NCI-H774 (cell line): ENCODE data around the gene GNB5.
"Not testable (repeated sequence)": the region's sequence is repeated elsewhere in the genome, so short reads cannot be mapped to it uniquely, and the experiment has no call there.

ENCODE experiments used
- DNase-seq: peaks from one replicate; lab custom pipeline; 2025; lab: John Stamatoyannopoulos, UW

GNB5 gene

DNA sequence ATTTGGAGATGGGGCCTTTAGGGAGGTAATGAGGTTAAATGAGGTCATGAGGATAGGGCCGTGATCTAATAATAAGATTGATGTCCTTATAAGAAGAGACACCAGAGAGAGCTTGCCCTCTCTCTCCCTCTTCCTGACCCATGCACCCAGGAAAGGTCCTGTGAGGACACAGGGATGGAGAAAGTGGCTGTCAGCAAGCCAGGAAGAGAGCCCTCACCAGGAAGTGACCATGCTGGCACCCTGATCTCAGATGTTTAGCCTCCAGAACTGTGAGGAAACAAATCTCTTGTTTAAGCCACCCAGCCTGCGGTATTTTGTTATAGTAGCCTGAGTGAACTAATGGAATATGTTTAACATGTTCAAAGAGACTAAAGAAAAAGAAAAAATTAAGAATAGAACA, 15.3 kb upstream of the GNB5 start:
- no peak for DNase-seq

DNA sequence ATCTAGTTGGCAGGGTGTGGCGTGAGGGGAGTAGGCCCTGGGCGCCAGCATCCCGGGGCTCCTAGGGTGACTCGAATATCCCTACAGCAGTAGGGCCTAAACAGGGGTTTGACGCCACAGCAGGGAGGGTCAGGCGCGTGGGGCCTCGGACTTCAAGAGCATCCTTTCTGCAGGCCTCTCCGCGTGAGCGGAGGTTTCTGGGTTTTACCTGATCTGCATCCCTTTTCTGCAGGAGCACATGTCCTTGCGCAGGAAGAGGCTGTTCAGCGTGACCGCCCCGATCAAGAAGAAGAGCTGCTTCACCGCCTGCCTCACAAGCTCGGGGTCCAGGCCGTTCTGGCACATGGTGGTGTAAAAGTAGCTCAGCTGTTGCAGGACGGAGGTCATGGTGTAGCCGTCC, 13.5 kb upstream of the GNB5 start:
- no peak for DNase-seq

DNA sequence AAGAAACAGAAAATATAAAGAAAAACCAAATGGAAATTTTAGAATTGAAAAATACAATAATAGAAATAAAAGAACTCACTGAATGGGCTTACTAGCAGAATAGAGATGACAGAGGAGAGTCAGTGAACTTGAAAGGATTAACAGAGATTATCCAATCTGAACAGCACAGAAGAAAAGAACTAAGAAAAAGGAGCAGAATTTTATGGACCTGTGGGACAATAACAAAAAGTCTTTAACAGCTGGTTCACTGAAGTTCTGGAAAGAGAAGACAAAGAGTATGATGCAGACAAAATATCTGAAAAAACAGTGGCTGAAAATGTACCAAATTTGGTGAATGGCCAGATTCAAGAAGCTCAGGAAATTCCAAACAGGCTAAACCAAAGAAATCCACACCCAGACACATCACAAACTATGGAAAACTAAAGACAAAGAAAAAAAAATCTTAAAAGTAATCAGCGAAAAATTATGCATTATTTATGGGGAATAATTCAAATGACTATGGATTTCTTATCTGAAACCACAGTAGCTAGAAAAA, 9.7 kb upstream of the GNB5 start:
- DNase-seq = no peak

DNA sequence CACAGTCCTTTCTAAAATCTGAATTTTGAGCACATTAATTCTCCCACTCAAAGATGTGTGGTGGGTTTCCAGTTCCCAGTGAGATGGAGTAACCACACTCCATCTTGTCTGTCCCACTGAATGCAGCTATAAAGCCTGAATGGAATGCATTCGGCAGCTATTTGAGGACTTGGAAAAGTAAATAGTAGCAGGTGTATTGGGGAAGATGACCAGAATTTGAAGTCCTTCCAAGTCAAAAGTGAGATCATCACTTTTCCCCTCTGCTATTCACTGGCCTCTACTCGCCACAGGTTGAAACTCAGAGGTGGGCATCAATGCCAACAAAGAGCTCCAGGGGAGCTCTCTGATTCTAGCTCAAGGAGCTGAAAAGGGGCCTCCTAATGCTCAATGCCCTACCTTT, 8.1 kb upstream of the GNB5 start:
- no peak for DNase-seq

DNA sequence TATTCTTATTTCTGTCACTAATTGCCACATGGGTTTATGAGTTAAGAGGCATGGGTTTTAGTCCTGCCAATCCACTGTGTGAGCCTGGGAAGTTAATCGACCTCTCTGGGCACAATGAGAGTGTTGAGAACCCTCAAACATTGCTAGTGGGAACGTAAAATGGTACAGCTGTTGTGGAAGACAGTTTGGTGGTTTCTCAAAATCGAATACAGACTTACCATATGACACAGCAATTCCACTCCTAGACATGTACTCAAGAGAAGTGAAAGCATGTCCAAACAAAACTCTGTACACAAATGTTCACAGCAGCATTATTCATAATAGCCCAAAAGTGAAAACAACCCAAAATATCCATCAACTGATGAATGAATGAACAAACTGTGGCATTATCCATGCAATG, 5.7 kb upstream of the GNB5 start:
- no peak for DNase-seq

DNA sequence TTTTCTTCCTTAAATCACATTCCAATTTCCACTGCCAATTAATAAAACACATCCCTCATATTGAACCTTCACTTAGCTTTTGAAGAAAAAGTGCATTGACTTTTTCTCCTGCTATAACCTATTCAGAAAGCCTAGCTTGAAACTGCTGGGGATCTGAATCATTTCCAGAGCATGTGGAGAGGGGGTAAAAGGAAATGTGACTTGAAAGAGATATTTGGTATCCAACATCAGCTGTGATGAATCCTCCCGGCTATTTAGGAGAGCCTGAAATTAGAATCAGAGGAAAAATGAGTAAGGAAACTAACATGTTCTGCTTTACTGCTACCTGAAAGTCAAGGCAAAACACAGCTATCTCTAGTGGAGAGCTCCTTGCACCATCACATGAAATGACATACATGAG, 2.6 kb upstream of the GNB5 start:
- DNase-seq = no peak

DNA sequence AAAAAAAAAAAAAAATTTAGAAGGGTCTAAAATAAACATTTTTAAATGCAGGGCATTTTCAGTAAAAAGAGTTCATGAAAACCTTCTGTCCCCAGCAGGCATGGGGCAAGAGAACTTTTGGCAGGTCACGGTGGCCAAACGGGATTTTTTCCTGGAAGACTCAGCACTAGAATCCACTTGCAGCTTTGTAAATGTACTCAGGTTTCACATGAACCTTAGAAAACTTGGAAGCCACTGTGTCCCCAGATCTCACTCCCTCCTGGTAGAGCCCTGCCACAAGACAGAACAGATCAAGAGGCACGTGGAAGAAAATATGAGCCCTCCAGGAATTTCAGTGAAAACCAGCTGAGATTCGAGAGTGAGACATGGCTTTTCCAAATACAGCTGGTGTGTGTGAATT, 2.1 kb upstream of the GNB5 start:
- no peak for DNase-seq

DNA sequence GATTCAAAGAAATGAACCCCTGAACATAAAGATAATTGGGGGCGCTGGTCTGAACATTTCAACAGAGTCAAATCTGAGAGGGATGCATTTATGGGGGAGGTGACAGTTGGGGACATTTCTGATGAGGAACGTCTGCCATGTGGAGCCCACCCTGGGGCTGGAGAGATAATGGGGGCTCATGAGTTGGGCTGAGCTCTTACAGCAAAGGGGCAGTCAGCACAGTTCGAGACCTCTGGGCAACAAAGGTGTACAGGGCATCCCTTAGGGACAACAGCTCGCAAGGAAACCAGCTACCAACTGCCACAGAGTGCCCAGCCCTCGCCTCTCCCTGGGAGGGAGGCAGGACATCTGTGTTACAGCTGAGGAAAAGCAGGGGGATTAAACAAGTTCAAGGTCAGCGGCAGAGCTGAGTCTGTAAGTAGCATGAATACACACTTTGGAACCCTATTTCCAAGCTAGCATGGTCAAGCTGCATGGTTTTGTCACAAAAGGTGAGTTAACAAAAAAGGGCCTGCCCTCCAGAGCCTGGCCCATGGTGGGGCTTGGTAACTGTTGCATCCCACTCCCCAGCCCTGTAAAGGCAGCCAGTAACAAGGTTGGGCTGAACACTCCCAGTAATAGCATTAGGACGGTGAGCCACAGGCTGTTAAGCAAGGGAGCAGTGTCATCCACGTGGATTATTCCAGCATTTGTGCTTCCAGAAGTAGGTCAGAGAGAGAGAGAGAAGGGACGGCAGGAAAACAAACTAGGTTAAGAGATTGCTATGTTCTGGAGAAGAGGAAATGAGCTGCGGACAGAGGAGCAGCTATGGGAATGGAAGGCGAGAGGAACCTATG, 4.3 kb downstream of the GNB5 start:
- no peak for DNase-seq

DNA sequence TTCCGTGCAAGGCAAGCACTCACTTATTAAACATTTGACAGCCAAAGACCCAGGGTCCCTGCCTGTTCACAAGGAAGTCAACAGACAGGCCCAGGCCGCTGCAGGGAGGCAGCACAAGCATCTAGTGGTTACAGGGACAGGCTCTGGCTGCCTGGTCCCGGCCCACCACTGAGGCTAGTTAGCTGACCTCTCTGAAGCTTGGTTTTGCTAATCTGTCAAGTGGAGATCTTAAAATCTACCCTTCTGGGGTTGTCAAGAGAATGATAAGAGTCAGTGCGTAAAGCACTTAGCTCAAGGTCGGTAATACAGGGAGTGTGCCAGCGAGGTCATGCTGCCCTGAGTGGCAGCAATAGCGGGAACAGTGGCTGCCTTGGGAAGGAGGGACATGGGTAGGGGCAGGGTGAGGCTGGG, 6.0 kb downstream of the GNB5 start:
- DNase-seq = no peak

DNA sequence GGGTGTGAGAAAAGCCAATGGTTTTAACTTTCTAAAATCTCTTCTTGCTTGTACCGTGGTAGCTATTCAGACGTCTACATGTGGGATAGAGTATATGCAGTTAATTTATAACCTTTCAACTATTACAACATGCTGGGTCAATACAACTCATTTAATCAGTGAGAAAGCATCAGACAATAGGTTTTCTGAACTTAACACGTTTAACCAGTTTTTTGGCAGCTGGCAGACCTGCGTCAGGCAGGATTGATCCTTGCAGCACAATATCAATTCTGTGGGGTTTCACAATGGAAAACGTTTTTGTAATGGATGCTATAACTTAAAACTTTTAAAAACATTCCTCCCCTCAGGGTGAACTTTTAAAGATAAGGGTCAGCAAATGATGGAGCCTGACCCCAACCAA, 6.5 kb downstream of the GNB5 start:
- no peak for DNase-seq

DNA sequence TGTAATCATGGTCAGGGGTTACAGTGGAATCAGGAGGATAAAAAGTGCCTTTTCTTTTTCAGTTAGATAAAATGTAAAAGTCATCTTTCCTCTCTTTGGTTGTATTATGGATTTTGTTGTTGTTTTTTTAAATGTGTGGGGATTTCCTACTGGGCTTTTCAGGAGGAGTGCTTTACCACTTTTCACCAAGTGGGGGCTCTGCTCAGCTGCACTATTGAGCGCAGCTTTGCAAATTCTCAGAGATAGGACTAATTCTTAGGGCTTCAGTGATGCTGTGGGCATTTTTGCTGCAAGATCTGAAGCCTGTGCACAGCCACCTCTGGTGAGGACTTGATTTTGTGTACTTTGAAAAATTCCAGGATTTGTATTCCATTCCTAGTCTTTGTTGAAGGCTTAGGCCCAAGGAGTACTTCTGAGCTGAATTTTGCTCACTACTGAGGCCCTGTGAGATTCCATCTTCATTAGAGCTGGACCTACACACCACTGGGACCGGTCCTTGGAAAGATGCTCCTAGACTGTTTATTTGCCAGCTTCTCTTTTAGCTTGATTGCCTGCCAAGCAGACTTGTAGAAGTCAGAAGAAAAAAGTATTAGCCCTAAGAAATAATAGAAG, 7.5 kb downstream of the GNB5 start:
- DNase-seq = no peak

DNA sequence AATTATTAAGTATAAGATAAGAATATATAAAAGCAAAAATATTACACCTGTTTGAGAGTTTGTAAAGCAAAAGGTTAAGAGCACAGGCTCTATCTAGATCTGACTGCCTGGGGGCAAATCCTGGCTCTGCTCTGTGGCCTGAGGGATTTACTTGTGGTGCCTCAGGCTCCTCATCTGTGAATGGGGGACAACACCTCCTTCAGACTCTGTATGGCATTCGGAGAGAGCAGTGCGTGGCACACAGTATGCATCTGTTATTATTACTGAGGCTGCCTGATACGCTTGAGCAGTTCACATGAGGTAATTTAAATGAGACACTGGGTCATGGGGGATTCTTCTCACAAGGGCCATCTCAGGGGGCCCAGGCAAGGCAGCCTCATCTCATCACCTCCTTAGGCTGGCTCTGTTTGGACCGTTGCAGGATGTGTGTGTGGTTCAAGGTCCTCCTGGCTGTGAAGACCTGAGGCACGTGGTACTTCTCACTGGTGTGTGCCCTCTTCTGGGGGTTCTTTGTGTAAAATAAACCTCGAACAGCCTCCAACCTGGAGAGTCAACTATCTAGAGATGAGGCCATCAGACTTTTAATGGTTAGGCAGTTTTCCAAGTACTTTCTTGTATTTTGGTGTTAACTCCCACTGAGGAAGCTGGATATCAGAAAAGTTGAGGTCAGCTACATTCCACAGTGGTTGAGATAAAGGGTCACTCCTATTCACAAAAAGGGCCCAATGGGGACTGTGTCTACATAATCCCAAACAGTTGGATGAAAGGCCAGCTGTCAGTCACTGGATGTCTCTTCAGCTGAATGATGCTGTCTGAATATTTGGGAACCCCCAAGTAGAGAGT, 9.0 kb downstream of the GNB5 start:
- no peak for DNase-seq

DNA sequence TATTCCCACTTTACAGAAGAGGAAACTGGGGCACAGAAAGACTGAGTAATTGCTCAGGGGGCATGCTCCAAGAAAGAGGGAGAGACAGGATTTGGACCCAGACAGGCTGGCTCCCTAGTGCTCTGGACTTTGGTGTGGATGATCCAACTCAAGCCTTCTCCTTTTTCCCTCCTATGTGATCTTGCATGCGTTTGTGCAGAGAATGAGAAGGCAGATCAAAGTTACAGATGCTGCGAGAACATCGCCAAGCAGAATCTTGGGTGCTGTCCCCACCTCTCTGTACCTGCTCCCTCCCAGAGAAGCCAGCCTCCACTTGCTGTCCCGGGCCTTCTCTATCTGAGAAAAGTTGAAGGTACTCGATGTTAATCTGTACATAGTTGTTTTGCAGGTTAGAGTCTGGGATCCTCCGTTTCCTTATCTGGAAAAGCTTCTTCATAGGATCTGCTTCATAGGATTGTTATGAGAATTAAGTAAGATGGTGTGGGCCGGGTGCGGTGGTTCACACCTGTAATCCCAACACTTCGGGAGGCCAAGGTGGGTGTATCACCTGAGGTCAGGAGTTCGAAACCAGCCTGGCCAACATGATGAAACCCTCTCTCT, 10.2 kb downstream of the GNB5 start:
- no peak for DNase-seq

DNA sequence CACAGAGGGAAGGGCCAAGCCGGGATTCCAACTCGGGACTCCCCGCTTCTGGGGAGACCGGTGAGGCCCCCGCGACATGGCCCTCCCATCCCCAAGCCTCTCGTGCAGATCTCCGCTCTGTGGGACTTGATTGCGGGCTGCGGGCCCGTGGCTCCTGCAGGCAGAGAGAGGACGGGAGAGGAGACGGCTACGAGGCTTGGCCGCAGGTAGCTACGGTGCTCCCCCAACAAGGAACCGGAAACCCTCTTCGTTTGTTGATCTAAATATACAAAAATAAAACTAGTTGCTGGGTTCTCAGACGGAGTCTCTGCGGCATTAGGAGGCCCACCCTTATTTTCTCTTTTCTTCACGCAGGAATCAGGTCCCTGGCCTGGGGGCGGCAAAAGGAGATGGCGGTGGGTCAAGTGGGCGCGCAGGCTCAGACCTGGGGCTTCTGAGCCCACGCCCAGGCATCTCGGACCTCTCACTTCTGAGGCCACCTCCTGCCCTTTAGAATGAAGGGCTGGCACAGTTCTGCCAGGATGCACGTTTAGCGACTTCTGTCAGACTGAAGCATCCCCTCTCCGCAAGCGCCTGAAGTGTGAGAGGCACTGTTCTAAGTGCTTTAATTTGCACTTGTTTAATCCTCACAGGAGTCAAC, 10.9 kb downstream of the GNB5 start:
- no peak for DNase-seq

DNA sequence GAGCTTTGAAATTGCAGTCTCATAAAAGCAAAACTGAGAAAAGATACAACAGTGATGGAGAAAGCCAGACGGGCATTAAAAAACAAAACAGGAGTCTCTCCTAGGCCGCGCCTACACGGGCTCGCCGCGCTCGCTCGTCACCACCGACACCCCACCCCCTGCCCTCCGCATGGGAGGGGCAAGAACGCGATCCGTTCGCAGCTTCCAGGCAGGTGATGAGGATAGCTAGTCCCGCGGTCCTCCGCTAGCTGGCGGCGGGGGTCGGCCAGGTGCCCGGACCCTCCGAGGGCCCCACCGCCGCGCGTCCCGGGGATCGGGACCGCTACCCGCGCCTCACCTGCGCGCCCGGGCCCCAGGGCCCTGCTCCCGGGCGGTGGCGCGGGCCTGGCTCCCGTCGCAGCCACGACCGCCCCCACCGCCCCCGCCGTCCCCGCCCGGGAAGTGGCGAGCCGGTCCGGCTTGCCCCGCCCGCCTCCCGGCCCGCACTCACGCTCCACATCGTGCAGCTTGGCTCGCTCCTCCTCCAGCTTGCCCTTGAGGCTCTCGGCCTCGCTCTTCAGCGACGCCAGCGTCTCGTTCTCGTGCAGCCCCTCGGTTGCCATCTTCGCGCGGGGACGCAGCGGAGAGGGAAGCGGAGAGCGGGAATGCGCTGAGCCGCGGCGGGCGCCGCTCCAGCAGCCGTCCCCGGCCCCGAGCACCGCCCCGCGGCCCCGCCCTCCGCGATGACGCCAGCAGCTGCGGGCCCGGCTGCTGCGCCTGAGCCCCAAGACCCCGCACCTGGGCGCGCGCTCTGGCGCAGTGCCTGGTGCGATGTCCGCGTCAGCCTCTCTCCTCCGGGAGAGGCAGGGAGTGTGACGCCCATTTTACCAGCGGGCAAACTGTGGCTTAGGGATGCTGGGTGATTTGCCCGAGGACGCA, 11.7 kb downstream of the GNB5 start:
- peak; percentile 85 for DNase-seq

DNA sequence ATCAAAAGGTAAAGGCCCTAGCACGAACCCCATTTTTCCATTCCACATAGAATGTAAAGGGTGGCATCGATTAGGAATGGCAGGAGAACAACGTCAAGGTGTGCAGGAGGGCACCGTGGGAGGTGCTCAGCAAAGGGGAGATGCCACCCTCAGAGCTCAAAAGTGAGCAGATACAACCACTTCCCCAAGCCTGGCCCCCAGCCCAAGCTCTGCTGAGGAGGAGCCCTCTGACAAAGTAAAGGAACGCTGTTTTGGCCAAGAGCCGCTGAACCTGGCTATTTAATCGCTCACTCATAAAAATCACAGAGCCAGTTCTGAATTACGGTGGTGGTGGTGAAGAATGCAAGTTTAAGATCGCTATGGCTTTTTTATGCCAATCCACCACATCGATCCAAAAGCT, 12.4 kb downstream of the GNB5 start:
- no peak for DNase-seq

DNA sequence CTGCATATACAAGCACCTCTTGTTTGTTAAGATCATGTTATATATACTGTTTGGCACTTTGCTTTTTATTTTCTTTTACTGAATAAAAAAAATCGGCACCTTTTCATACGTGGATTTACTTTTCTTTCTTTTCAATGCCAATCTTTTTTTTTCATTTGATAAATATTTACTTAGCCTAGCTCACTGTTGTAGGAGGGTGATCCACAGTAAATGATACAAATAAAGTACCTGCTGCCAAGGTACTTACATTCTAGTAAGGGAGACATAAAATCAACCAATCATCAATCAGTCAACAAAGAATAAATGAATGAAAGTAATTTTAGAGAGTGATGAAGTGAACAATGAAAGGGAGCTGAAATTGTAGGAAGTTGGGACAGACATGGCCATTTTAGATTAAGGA, 18.3 kb downstream of the GNB5 start:
- peak; percentile 53 for DNase-seq

DNA sequence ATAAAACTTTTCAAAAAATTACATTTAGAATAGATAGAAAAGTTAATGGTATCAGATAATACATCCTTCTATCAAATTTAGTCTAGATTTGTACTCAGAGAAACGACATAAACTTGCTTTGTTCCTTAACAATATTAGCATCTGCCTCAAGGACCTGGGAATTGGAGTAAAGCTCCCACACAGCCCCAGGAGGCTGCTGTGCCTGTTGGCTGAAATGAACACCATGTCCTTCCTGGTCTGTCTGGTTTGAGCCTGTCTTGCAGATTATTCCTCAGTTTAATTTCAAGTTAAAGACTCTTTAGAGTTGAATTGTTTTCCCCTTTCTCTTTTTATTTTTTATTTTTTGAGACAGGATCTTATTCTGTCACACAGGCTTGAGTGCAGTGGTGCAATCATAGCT, 19.4 kb downstream of the GNB5 start:
- DNase-seq = no peak

DNA sequence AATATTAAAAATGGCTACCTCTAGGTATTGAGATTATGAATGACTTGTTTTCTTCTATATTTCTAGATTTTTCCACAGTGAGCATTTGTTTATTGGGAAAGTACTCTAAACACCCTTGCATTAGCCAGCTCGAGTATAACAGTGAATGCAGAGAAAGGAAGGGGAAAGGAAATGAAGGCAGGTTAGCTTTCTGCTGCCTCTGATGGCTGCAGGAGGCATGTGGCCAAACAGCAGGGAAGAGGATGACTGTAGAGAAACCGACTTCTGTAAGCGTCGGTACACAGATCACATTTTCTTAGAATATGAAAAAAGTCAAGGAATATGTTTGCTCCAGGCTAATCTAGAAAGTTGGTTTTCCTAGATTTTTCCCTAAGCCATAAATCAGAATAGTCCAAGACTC, 19.8 kb downstream of the GNB5 start:
- DNase-seq = no peak

DNA sequence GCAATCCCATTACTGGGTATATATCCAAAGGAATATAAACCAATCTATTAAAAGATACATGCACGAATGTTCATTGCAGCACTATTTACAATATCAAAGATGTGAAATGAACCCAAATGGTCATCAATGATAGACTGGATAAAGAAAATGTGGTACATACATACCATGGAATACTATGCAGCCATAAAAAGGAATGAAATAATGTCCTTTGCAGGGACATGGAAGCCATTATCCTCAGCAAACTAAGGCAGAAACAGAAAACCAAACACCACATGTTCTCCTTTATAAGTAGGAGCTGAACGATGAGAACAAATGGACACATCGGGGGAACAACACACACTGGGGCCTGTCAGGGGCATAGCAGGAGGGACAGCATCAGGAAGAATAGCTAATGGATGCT, 21.0 kb downstream of the GNB5 start:
- not testable (repeated sequence) for DNase-seq
